Ovary (tissue), 3 donors: ENCODE results near the gene APOA1.

Experiments
- CTCF ChIP-seq, 3 donors: fragments of 450-650 bp in 2 of 3; fragments of 200-600 bp in 1 of 3; IDR thresholded peaks; one replicate each; pipeline versions ENCODE4 v1.5.1 to v1.8.0; 2016 to 2022; ENCODE audit warnings: antibody characterized with exemption in 3 of 3, mild to moderate bottlenecking in 1 of 3
- EP300 ChIP-seq: sonication (generic); formaldehyde crosslinking; IDR thresholded peaks from one replicate; pipeline ENCODE4 v1.6.1; 2017; ENCODE audit warnings: antibody characterized with exemption
- POLR2A ChIP-seq: fragments of 450-650 bp; IDR thresholded peaks from one replicate; pipeline ENCODE4 v1.6.1; 2017; ENCODE audit warnings: antibody characterized with exemption, mild to moderate bottlenecking, moderate library complexity
- donor health status: DM: no; HTN: no; CAD: no.

GRCh38 chr11:116819049-116819448 is 18.4 kb downstream of the APOA1 start:
- TF ChIP-seq CTCF (IDR thresholded peaks at IDR 0.05) (no peak), POLR2A (no peak), EP300 (no peak)
